Osteocyte (in vitro differentiated cells): ENCODE results near the gene CCBE1. TPM values are rescaled to one million over a fixed set of nuclear protein-coding genes. Genes with fewer than 3 reads are reported as not detected.
A peak's percentile ranks its signal among the peaks of the same experiment; 100 is the strongest.

Experiments
- DNase-seq: peaks from one replicate; pipeline ENCODE4 v3.0.0; 2021; ENCODE audit warnings: mixed read lengths; ENCODE audit not compliant: unreplicated experiment; ENCODE audit errors: extremely low spot score
- H3K27ac Mint-ChIP-seq: one replicate; pipeline ENCODE4 v1.8.0; 2021; ENCODE audit warnings: mild to moderate bottlenecking, mixed read lengths; ENCODE audit not compliant: unreplicated experiment
- H3K27me3 Mint-ChIP-seq: one replicate; pipeline ENCODE4 v1.8.0; 2021; ENCODE audit warnings: mixed read lengths; ENCODE audit not compliant: unreplicated experiment
- H3K36me3 Mint-ChIP-seq: one replicate; pipeline ENCODE4 v1.8.0; 2021; ENCODE audit warnings: mixed read lengths; ENCODE audit not compliant: unreplicated experiment
- H3K4me1 Mint-ChIP-seq: one replicate; pipeline ENCODE4 v1.8.0; 2021; ENCODE audit warnings: mixed read lengths; ENCODE audit not compliant: unreplicated experiment
- H3K4me3 Mint-ChIP-seq: one replicate; pipeline ENCODE4 v1.8.0; 2021; ENCODE audit warnings: mild to moderate bottlenecking, moderate library complexity, mixed read lengths; ENCODE audit not compliant: unreplicated experiment
- H3K9me3 Mint-ChIP-seq: one replicate; pipeline ENCODE4 v1.8.0; 2021; ENCODE audit warnings: mixed read lengths; ENCODE audit not compliant: unreplicated experiment
- total RNA-seq: library from RNA; stranded (reverse); gene quantifications from 2 replicates; pipeline ENCODE4 v1.2.1, GENCODE V29; 2021
- TF ChIP-seq, protein P1 (sequence below): fragments of 200-600 bp; sonication (generic); IDR thresholded peaks from 2 replicates; pipeline ENCODE4 v1.5.0; 2021; ENCODE audit warnings: antibody characterized with exemption, mild to moderate bottlenecking, moderate library complexity

Gene CCBE1
- total RNA-seq, 1 donor from 2014 or later, result 22.8 TPM

DNA sequence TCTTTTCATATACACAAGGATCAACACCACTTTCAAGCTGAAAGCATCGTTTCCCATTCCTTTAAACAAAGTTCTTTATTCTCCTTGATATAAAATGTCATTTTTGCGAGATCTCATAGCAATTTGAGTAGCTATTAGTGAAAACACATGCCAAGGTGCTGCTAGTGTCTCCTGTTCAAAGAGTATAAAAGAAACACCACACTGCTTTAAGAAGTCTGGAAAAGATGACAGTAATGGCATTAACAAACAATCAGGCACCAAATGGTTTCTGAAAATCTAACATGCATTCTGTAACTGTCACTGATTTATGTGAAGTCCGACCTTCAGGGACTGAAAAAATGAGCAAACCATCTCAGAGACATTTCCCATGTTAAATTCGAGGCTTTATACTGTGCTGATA, 2.4 kb downstream of the CCBE1 start:
- no peaks in the 10 kb centered on the region for H3K27me3 Mint-ChIP-seq

DNA sequence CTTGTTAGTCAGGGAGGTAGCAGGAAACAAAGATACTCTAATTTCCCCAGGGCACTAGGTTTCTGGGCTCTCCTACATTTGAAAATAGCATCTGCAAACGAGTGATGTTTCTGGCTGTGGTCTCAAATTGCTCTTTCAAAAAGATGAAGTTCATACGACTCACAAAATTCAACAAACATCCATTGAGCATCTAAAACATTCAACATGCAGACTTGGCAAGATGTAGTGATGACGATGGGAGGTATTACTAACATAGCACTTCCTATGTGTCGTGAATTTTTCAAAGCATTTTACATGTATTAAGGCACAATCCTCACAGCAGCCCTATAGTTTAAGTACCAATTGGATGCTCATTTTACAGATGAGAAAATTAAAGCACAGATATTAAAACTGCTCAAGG, 5.2 kb downstream of the CCBE1 start:
- DNase-seq, result no peak
- H3K27ac Mint-ChIP-seq, result peak overlapping the region; percentile 85
- H3K4me1 Mint-ChIP-seq, result peaks cover 64% of the 10 kb centered on the region
- no peaks in the 10 kb centered on the region for H3K9me3 Mint-ChIP-seq
- TF ChIP-seq, protein P1, sequence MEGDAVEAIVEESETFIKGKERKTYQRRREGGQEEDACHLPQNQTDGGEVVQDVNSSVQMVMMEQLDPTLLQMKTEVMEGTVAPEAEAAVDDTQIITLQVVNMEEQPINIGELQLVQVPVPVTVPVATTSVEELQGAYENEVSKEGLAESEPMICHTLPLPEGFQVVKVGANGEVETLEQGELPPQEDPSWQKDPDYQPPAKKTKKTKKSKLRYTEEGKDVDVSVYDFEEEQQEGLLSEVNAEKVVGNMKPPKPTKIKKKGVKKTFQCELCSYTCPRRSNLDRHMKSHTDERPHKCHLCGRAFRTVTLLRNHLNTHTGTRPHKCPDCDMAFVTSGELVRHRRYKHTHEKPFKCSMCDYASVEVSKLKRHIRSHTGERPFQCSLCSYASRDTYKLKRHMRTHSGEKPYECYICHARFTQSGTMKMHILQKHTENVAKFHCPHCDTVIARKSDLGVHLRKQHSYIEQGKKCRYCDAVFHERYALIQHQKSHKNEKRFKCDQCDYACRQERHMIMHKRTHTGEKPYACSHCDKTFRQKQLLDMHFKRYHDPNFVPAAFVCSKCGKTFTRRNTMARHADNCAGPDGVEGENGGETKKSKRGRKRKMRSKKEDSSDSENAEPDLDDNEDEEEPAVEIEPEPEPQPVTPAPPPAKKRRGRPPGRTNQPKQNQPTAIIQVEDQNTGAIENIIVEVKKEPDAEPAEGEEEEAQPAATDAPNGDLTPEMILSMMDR, result no peak
- no peak overlapping the region for H3K4me3 Mint-ChIP-seq
- no peaks in the 10 kb centered on the region for H3K27me3 Mint-ChIP-seq
- peaks cover 4% of the 10 kb centered on the region for H3K36me3 Mint-ChIP-seq

More for the DNA sequence above, 2.4 kb downstream of the CCBE1 start:
- Mint-ChIP-seq H3K27ac (peak overlapping the region; percentile 79), H3K9me3 (no peaks in the 10 kb centered on the region), H3K4me3 (peak overlapping the region; percentile 83), H3K36me3 (no peaks in the 10 kb centered on the region), H3K4me1 (peaks cover 67% of the 10 kb centered on the region)
- TF ChIP-seq, protein P1, result no peak
- no peak for DNase-seq

DNA sequence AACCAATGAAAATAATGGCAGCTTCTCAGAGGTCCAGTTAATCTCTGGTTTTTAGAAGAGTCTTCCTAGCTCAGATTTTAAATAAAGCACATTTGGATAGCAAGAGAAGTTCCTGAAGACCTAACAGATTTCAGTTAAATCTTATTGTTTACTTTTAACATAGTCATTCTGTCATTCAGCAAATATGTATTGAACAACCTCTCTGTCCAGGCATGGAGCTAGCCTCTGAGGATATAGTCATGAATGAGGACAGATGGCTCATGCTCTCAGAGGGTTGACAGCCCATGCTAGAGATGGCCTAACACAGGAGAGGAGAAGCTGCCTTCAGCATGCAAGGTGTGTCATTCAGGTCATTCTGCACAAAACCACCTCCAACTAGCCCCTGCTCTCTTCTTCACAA, 6.2 kb downstream of the CCBE1 start:
- Mint-ChIP-seq H3K4me3 (peak overlapping the region; percentile 20), H3K27ac (peak overlapping the region; percentile 85), H3K9me3 (no peaks in the 10 kb centered on the region), H3K27me3 (no peaks in the 10 kb centered on the region), H3K4me1 (peaks cover 60% of the 10 kb centered on the region), H3K36me3 (peaks cover 4% of the 10 kb centered on the region)
- DNase-seq, result no peak
- TF ChIP-seq, protein P1, result no peak

DNA sequence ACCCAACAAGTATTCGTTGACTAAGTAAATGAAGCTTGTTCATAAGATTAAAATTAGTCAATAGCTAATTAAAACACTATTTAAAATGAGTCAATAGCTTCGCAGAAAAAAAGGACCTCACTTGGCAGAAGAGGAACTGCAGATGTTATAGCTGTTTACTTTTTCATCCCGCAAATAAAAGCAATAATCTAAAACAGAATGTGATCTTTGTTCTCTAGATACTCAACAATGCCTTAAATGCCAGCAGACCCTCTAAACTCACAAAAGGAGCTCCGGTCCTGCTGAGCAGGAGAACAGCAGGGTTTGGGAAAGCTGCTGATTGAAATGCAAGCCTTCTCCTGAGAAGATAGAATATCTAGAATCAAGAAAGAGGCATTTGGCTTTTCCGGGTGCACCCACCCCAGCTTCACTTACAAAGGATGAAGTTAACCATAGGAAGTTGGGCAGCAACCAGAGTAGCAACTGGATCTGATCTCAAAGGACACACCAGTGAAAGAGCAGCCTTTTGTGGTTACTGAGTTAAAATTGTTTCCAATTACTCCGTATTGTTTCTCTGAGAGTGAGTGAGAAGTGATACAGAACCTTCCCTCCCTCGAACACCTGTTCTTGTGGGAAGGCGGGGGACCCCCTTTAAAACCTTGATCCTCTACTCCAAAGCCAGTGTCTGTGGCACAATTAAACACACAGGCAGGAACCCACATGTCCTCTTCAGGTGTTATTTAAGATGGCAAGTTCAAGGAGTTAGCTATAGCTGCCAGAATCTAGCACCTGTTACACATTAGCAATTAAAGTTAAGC, 6.8 kb downstream of the CCBE1 start:
- H3K4me3 Mint-ChIP-seq, result peak overlapping the region; percentile 20
- peaks cover 54% of the 10 kb centered on the region for H3K4me1 Mint-ChIP-seq
- TF ChIP-seq, protein P1, result no peak
- H3K36me3 Mint-ChIP-seq, result peaks cover 4% of the 10 kb centered on the region
- H3K27ac Mint-ChIP-seq, result peak overlapping the region; percentile 85
- no peak for DNase-seq
- H3K9me3 Mint-ChIP-seq, result no peaks in the 10 kb centered on the region
- no peaks in the 10 kb centered on the region for H3K27me3 Mint-ChIP-seq

DNA sequence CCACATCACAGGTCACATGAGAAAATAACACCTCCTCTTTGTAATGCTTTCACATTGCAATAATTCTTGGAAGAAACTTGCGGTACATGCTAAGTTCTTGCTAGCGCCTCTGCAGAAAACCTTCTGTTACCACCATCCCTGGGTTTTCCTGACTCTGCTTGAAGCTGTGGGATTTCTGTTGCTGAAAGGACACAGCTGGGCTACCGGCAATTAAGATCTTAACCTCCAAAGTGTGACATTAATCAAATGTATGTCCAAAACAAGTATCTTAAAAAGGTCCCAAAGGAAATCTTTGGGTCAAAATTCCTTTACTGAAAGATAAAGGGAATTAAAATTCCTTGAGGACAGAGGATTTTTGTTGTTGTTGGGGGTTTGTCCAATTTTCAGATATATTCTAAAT, 7.5 kb downstream of the CCBE1 start:
- Mint-ChIP-seq H3K36me3 (peaks cover 4% of the 10 kb centered on the region), H3K27me3 (no peaks in the 10 kb centered on the region), H3K9me3 (no peaks in the 10 kb centered on the region), H3K27ac (peak overlapping the region; percentile 85), H3K4me3 (no peak overlapping the region), H3K4me1 (peaks cover 53% of the 10 kb centered on the region)
- no peak for DNase-seq
- TF ChIP-seq, protein P1, result no peak
